Caco-2 (cell line): Measurements from ENCODE around the gene ZRANB1. TPM values are rescaled to one million over a fixed set of nuclear protein-coding genes. Genes with fewer than 3 reads are reported as not detected.

Experiments used
- BruUV-seq: library from RNA; stranded (reverse); fragments of 400-500 nt; replicated peaks from 2 replicates; lab custom pipeline; 2021; lab: Mats Ljungman, UMichigan
- CTCF ChIA-PET: fragments of 300-600 bp; sonication (Branson Sonifier 250); formaldehyde crosslinking; loops from one replicate; lab custom pipeline; 2022; ENCODE audit warnings: antibody characterized with exemption; lab: Charles Lee
- POLR2A ChIA-PET: fragments of 300-600 bp; sonication (Branson Sonifier 250); formaldehyde crosslinking; loops from one replicate; lab custom pipeline; 2022; ENCODE audit warnings: antibody characterized with exemption; lab: Charles Lee
- DNase-seq, 2 experiments: peaks; one replicate each; pipeline versions ENCODE4 v3.0.0 to v3.0.0-alpha.2; 2020 to 2022
- H3K27me3 ChIP-seq: replicated peaks from 2 replicates; pipeline ENCODE4 v1.6.0; 2011; ENCODE audit warnings: low read length; ENCODE audit not compliant: control insufficient read depth, insufficient read depth
- H3K36me3 ChIP-seq: 2 replicates; pipeline ENCODE4 v1.5.1; 2011; ENCODE audit warnings: low read length; ENCODE audit not compliant: control insufficient read depth, insufficient read depth
- H3K4me1 ChIP-seq: fragments of 250-450 bp; sonication (Bioruptor Pico); 2 replicates; pipeline ENCODE4 v1.5.1; 2020; ENCODE audit warnings: mild to moderate bottlenecking
- H3K4me3 ChIP-seq: 2 replicates; pipeline ENCODE4 v1.5.1; 2011; ENCODE audit warnings: low read depth, mild to moderate bottlenecking, control low read depth, low read length
- H3K9me3 ChIP-seq: fragments of 250-450 bp; sonication (Bioruptor Pico); 2 replicates; pipeline ENCODE4 v1.5.1; 2020; ENCODE audit warnings: mild to moderate bottlenecking, moderate library complexity
- H3K27ac Mint-ChIP-seq: one replicate; pipeline ENCODE4 v1.8.0; 2022; ENCODE audit warnings: mixed read lengths; ENCODE audit not compliant: unreplicated experiment
- H3K27me3 Mint-ChIP-seq: one replicate; pipeline ENCODE4 v1.8.0; 2022; ENCODE audit warnings: mixed read lengths; ENCODE audit not compliant: insufficient read depth, unreplicated experiment
- H3K36me3 Mint-ChIP-seq: one replicate; pipeline ENCODE4 v1.8.0; 2022; ENCODE audit warnings: mild to moderate bottlenecking, mixed read lengths; ENCODE audit not compliant: insufficient read depth, unreplicated experiment
- H3K4me1 Mint-ChIP-seq: one replicate; pipeline ENCODE4 v1.8.0; 2022; ENCODE audit warnings: low read depth, mixed read lengths; ENCODE audit not compliant: unreplicated experiment
- H3K4me3 Mint-ChIP-seq: one replicate; pipeline ENCODE4 v1.8.0; 2022; ENCODE audit warnings: mild to moderate bottlenecking, moderate library complexity, mixed read lengths; ENCODE audit not compliant: unreplicated experiment
- H3K9me3 Mint-ChIP-seq: one replicate; pipeline ENCODE4 v1.8.0; 2022; ENCODE audit warnings: mixed read lengths; ENCODE audit not compliant: unreplicated experiment
- CTCF ChIP-seq, 2 experiments: fragments of 200-600 bp in 1 of 2; IDR thresholded peaks; 1 replicate in 1 of 2; 2 replicates in 1 of 2; pipeline versions ENCODE4 v1.5.1 to v1.8.0; 2011 to 2022; ENCODE audit warnings: antibody characterized with exemption in 1 of 2, control low read depth in 1 of 2, inconsistent platforms in 1 of 2, low read depth in 1 of 2, low read length in 1 of 2, mild to moderate bottlenecking in 1 of 2, moderate library complexity in 1 of 2; ENCODE audit not compliant: insufficient read depth in 1 of 2, severe bottlenecking in 1 of 2, unreplicated experiment in 1 of 2
- intact Hi-C: fragments of 100-400 bp; cut with micrococcal nuclease; formaldehyde crosslinking; loops from one replicate; pipeline ENCODE4 v1.10.0; 2022; ENCODE audit not compliant: unreplicated experiment
- total RNA-seq: library from RNA; stranded (reverse); gene quantifications from 2 replicates; pipeline ENCODE4 v1.2.3, GENCODE V29; 2022

Gene ZRANB1
- total RNA-seq, 1 experiment from 2014 or later: 24.6 TPM

GRCh38 chr10:124961248-124961570 is 19.3 kb downstream of the ZRANB1 start:
- ChIA-PET POLR2A (no interaction called here), CTCF (no interaction called here)
- intact Hi-C loops: no loop called here
- H3K4me1 Mint-ChIP-seq: no peaks in the 10 kb centered on the region
- H3K27me3 Mint-ChIP-seq: no peaks in the 10 kb centered on the region
- no peaks in the 10 kb centered on the region for H3K9me3 Mint-ChIP-seq
- Histone ChIP-seq H3K9me3 (no peaks in the 10 kb centered on the region), H3K4me3 (no peak overlapping the region), H3K36me3 (no peaks in the 10 kb centered on the region), H3K27me3 (no peaks in the 10 kb centered on the region), H3K4me1 (no peaks in the 10 kb centered on the region; the same call in 1 of the 2 replicates)
- H3K36me3 Mint-ChIP-seq: peaks cover 28% of the 10 kb centered on the region
- H3K27ac Mint-ChIP-seq: no peak overlapping the region
- no peak overlapping the region for H3K4me3 Mint-ChIP-seq
- TF ChIP-seq CTCF (IDR thresholded peaks at IDR 0.05; ENCODE audit: insufficient read depth in 1 of 2, low read depth in 1 of 2, low read length in 1 of 2, severe bottlenecking in 1 of 2, unreplicated experiment in 1 of 2): no peak
- BruUV-seq: no TSS peak
- no peak for DNase-seq

- Histone ChIP-seq H3K9me3 (no peaks in the 10 kb centered on the region), H3K4me3 (no peak overlapping the region), H3K4me1 (no peaks in the 10 kb centered on the region; the same call in 1 of the 2 replicates), H3K27me3 (no peaks in the 10 kb centered on the region), H3K36me3 (no peaks in the 10 kb centered on the region)
- intact Hi-C loops: no loop called here
- Mint-ChIP-seq H3K27ac (no peak overlapping the region), H3K4me1 (no peaks in the 10 kb centered on the region), H3K27me3 (no peaks in the 10 kb centered on the region), H3K36me3 (peaks cover 36% of the 10 kb centered on the region), H3K9me3 (no peaks in the 10 kb centered on the region), H3K4me3 (no peak overlapping the region)
- no peak for TF ChIP-seq CTCF (IDR thresholded peaks at IDR 0.05; ENCODE audit: insufficient read depth in 1 of 2, low read depth in 1 of 2, low read length in 1 of 2, severe bottlenecking in 1 of 2, unreplicated experiment in 1 of 2)
- DNase-seq: no peak
- ChIA-PET POLR2A (no interaction called here), CTCF (no interaction called here)
- BruUV-seq: no TSS peak
Observed at GRCh38 chr10:124962421-124962820, 20.5 kb downstream of the ZRANB1 start.

DNA sequence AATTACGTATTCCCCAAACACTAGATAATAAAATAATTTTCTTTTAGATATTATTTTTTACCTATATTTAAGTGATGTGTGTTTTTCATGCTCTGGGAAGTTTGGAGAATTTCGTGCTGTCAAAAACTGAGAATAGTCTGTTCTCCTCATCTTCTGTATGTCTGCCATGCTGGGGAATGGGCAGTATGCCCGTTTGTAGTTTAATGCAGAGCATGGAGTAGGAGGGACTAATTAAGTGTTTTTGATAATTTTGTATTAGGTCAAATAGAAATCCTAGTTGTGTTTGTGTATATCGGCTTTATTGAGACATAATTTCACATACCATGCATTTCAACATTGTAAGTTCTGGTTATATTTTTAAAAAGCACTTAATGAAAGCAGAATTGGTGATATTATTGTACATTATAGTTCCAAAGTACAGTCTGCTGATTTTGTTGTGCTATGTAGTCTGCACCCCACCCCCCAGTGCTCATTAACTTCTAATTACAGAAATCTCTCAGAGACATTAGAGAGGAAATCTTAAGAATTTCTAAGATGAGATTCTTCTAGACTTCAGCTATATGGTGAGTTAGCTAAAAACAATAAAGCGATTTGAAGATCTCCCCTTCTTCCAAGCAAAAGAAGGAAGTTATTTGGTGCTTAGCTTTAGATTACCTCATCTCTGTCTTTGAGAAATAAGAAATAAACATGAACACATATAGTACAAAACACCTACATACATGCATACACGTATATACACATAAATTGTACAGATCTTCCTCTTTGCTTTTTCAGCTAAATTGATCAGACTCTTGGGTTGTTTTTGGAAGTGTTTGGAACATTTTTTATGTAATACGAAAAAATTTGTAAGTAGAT is 22.2 kb downstream of the ZRANB1 start:
- no peaks in the 10 kb centered on the region for H3K27me3 ChIP-seq
- no peak overlapping the region for H3K4me3 ChIP-seq
- Mint-ChIP-seq H3K9me3 (no peaks in the 10 kb centered on the region), H3K36me3 (peaks cover 42% of the 10 kb centered on the region), H3K4me1 (no peaks in the 10 kb centered on the region), H3K4me3 (no peak overlapping the region), H3K27me3 (no peaks in the 10 kb centered on the region), H3K27ac (no peak overlapping the region)
- CTCF ChIA-PET: no interaction called here
- DNase-seq: no peak
- H3K9me3 ChIP-seq: no peaks in the 10 kb centered on the region
- POLR2A ChIA-PET: no interaction called here
- no TSS peak for BruUV-seq
- intact Hi-C loops: no loop called here
- H3K36me3 ChIP-seq: no peaks in the 10 kb centered on the region
- no peaks in the 10 kb centered on the region for H3K4me1 ChIP-seq
- no peak for TF ChIP-seq CTCF (IDR thresholded peaks at IDR 0.05; ENCODE audit: insufficient read depth in 1 of 2, low read depth in 1 of 2, low read length in 1 of 2, severe bottlenecking in 1 of 2, unreplicated experiment in 1 of 2)
